Caco-2 (cell line): Measurements from ENCODE around the gene GRHPR. TPM values are rescaled to one million over a fixed set of nuclear protein-coding genes. Genes with fewer than 3 reads are reported as not detected.

Source experiments
- BruUV-seq: library from RNA; stranded (reverse); fragments of 400-500 nt; replicated peaks from 2 replicates; lab custom pipeline; 2021; lab: Mats Ljungman, UMichigan
- CTCF ChIA-PET: fragments of 300-600 bp; sonication (Branson Sonifier 250); formaldehyde crosslinking; loops from one replicate; lab custom pipeline; 2022; ENCODE audit warnings: antibody characterized with exemption; lab: Charles Lee
- POLR2A ChIA-PET: fragments of 300-600 bp; sonication (Branson Sonifier 250); formaldehyde crosslinking; loops from one replicate; lab custom pipeline; 2022; ENCODE audit warnings: antibody characterized with exemption; lab: Charles Lee
- DNase-seq, 2 experiments: peaks; one replicate each; pipeline versions ENCODE4 v3.0.0 to v3.0.0-alpha.2; 2020 to 2022
- H3K27me3 ChIP-seq: replicated peaks from 2 replicates; pipeline ENCODE4 v1.6.0; 2011; ENCODE audit warnings: low read length; ENCODE audit not compliant: control insufficient read depth, insufficient read depth
- H3K36me3 ChIP-seq: 2 replicates; pipeline ENCODE4 v1.5.1; 2011; ENCODE audit warnings: low read length; ENCODE audit not compliant: control insufficient read depth, insufficient read depth
- H3K4me1 ChIP-seq: fragments of 250-450 bp; sonication (Bioruptor Pico); 2 replicates; pipeline ENCODE4 v1.5.1; 2020; ENCODE audit warnings: mild to moderate bottlenecking
- H3K4me3 ChIP-seq: 2 replicates; pipeline ENCODE4 v1.5.1; 2011; ENCODE audit warnings: low read depth, mild to moderate bottlenecking, control low read depth, low read length
- H3K9me3 ChIP-seq: fragments of 250-450 bp; sonication (Bioruptor Pico); 2 replicates; pipeline ENCODE4 v1.5.1; 2020; ENCODE audit warnings: mild to moderate bottlenecking, moderate library complexity
- H3K27ac Mint-ChIP-seq: one replicate; pipeline ENCODE4 v1.8.0; 2022; ENCODE audit warnings: mixed read lengths; ENCODE audit not compliant: unreplicated experiment
- H3K27me3 Mint-ChIP-seq: one replicate; pipeline ENCODE4 v1.8.0; 2022; ENCODE audit warnings: mixed read lengths; ENCODE audit not compliant: insufficient read depth, unreplicated experiment
- H3K36me3 Mint-ChIP-seq: one replicate; pipeline ENCODE4 v1.8.0; 2022; ENCODE audit warnings: mild to moderate bottlenecking, mixed read lengths; ENCODE audit not compliant: insufficient read depth, unreplicated experiment
- H3K4me1 Mint-ChIP-seq: one replicate; pipeline ENCODE4 v1.8.0; 2022; ENCODE audit warnings: low read depth, mixed read lengths; ENCODE audit not compliant: unreplicated experiment
- H3K4me3 Mint-ChIP-seq: one replicate; pipeline ENCODE4 v1.8.0; 2022; ENCODE audit warnings: mild to moderate bottlenecking, moderate library complexity, mixed read lengths; ENCODE audit not compliant: unreplicated experiment
- H3K9me3 Mint-ChIP-seq: one replicate; pipeline ENCODE4 v1.8.0; 2022; ENCODE audit warnings: mixed read lengths; ENCODE audit not compliant: unreplicated experiment
- CTCF ChIP-seq, 2 experiments: fragments of 200-600 bp in 1 of 2; IDR thresholded peaks; 1 replicate in 1 of 2; 2 replicates in 1 of 2; pipeline versions ENCODE4 v1.5.1 to v1.8.0; 2011 to 2022; ENCODE audit warnings: antibody characterized with exemption in 1 of 2, control low read depth in 1 of 2, inconsistent platforms in 1 of 2, low read depth in 1 of 2, low read length in 1 of 2, mild to moderate bottlenecking in 1 of 2, moderate library complexity in 1 of 2; ENCODE audit not compliant: insufficient read depth in 1 of 2, severe bottlenecking in 1 of 2, unreplicated experiment in 1 of 2
- intact Hi-C: fragments of 100-400 bp; cut with micrococcal nuclease; formaldehyde crosslinking; loops from one replicate; pipeline ENCODE4 v1.10.0; 2022; ENCODE audit not compliant: unreplicated experiment
- total RNA-seq: library from RNA; stranded (reverse); gene quantifications from 2 replicates; pipeline ENCODE4 v1.2.3, GENCODE V29; 2022

GRHPR gene
- total RNA-seq, 1 experiment from 2014 or later = 82.5 TPM

GRCh38 chr9:37374892-37375291 lies 47.6 kb upstream of the GRHPR start:
- Mint-ChIP-seq H3K9me3 (no peaks in the 10 kb centered on the region), H3K27me3 (peaks cover 5% of the 10 kb centered on the region), H3K4me1 (no peaks in the 10 kb centered on the region), H3K36me3 (peaks cover 8% of the 10 kb centered on the region), H3K27ac (no peak overlapping the region), H3K4me3 (no peak overlapping the region)
- Histone ChIP-seq H3K36me3 (no peaks in the 10 kb centered on the region), H3K4me1 (no peaks in the 10 kb centered on the region), H3K27me3 (no peaks in the 10 kb centered on the region), H3K9me3 (no peaks in the 10 kb centered on the region), H3K4me3 (no peak overlapping the region)
- no peak for TF ChIP-seq CTCF (IDR thresholded peaks at IDR 0.05; ENCODE audit: insufficient read depth in 1 of 2, low read depth in 1 of 2, low read length in 1 of 2, severe bottlenecking in 1 of 2, unreplicated experiment in 1 of 2)
- no TSS peak for BruUV-seq
- ChIA-PET POLR2A (no interaction called here), CTCF (no interaction called here)
- no peak for DNase-seq
- intact Hi-C loops = no loop called here

GRCh38 chr9:37377688-37378612 lies 44.5 kb upstream of the GRHPR start:
- Histone ChIP-seq H3K27me3 (no peaks in the 10 kb centered on the region), H3K36me3 (no peaks in the 10 kb centered on the region), H3K9me3 (no peaks in the 10 kb centered on the region), H3K4me3 (no peak overlapping the region), H3K4me1 (no peaks in the 10 kb centered on the region)
- no TSS peak for BruUV-seq
- Mint-ChIP-seq H3K4me1 (no peaks in the 10 kb centered on the region), H3K9me3 (no peaks in the 10 kb centered on the region), H3K27me3 (peaks cover 5% of the 10 kb centered on the region), H3K36me3 (peaks cover 4% of the 10 kb centered on the region), H3K4me3 (no peak overlapping the region), H3K27ac (no peak overlapping the region)
- POLR2A ChIA-PET = no interaction called here
- TF ChIP-seq CTCF (IDR thresholded peaks at IDR 0.05; ENCODE audit: insufficient read depth in 1 of 2, low read depth in 1 of 2, low read length in 1 of 2, severe bottlenecking in 1 of 2, unreplicated experiment in 1 of 2) = no peak
- intact Hi-C loops = no loop called here
- no peak for DNase-seq
- CTCF ChIA-PET = no interaction called here

- H3K4me3 Mint-ChIP-seq = no peak overlapping the region
- Histone ChIP-seq H3K4me1 (no peaks in the 10 kb centered on the region), H3K36me3 (no peaks in the 10 kb centered on the region), H3K27me3 (no peaks in the 10 kb centered on the region), H3K4me3 (no peak overlapping the region), H3K9me3 (no peaks in the 10 kb centered on the region)
- intact Hi-C loops = no loop called here
- peaks cover 5% of the 10 kb centered on the region for H3K27me3 Mint-ChIP-seq
- CTCF ChIA-PET = no interaction called here
- POLR2A ChIA-PET = no interaction called here
- H3K9me3 Mint-ChIP-seq = no peaks in the 10 kb centered on the region
- peaks cover 4% of the 10 kb centered on the region for H3K36me3 Mint-ChIP-seq
- DNase-seq = no peak
- no TSS peak for BruUV-seq
- no peak overlapping the region for H3K27ac Mint-ChIP-seq
- TF ChIP-seq CTCF (IDR thresholded peaks at IDR 0.05; ENCODE audit: insufficient read depth in 1 of 2, low read depth in 1 of 2, low read length in 1 of 2, severe bottlenecking in 1 of 2, unreplicated experiment in 1 of 2) = no peak
- H3K4me1 Mint-ChIP-seq = no peaks in the 10 kb centered on the region
These were observed 43.9 kb upstream of the GRHPR start for GRCh38 chr9:37378613-37379004.
